Stimulated activated CD8-positive, alpha-beta memory T cell treated with anti-CD3 and anti-CD28 coated beads, Interleukin-15, amount 100 ng/mL, for 1 hour (primary cell): ENCODE results near the gene INAFM2.
A peak's percentile ranks its signal among the peaks of the same experiment; 100 is the strongest.

Source experiments
- DNase-seq: peaks from one replicate; pipeline ENCODE4 v3.0.0-alpha.2; 2020; ENCODE audit warnings: low read depth

The INAFM2 gene

GRCh38 chr15:40306908-40307307 is 16.6 kb upstream of the INAFM2 start:
- DNase-seq = no peak

- peak; percentile 41 for DNase-seq
These were observed 15.9 kb upstream of the INAFM2 start, which contains the start of gene PLCB2 for GRCh38 chr15:40307421-40308211. Gene PLCB2 (minus strand): TSS chr15:40307935. CDS start chr15:40307672, 263 bp downstream.

GRCh38 chr15:40309344-40309862 is 14.1 kb upstream of the INAFM2 start:
- no peak for DNase-seq

GRCh38 chr15:40310001-40310959 is 13.2 kb upstream of the INAFM2 start:
- no peak for DNase-seq

GRCh38 chr15:40310993-40311392 is 12.5 kb upstream of the INAFM2 start:
- DNase-seq = no peak

- no peak for DNase-seq
These were observed 10.9 kb upstream of the INAFM2 start for GRCh38 chr15:40312370-40313158.

GRCh38 chr15:40313531-40314398 is 9.7 kb upstream of the INAFM2 start:
- no peak for DNase-seq

GRCh38 chr15:40314723-40315276 is 8.7 kb upstream of the INAFM2 start:
- no peak for DNase-seq

- DNase-seq = no peak
These were observed 6.6 kb upstream of the INAFM2 start for GRCh38 chr15:40316931-40317330.

GRCh38 chr15:40317580-40317979 is 5.9 kb upstream of the INAFM2 start:
- no peak for DNase-seq

GRCh38 chr15:40320409-40320808 is 3.1 kb upstream of the INAFM2 start:
- no peak for DNase-seq

- DNase-seq = no peak
These were observed 2.5 kb upstream of the INAFM2 start for GRCh38 chr15:40320931-40321371.

- DNase-seq = no peak
These were observed 807 bp upstream of the INAFM2 start for GRCh38 chr15:40322531-40323238.

GRCh38 chr15:40323953-40324937 is 753 bp downstream of the INAFM2 start:
- DNase-seq = no peak

- no peak for DNase-seq
These were observed 1.7 kb downstream of the INAFM2 start for GRCh38 chr15:40325188-40325587.

GRCh38 chr15:40325700-40326099 is 2.2 kb downstream of the INAFM2 start:
- no peak for DNase-seq

- no peak for DNase-seq
These were observed 4.0 kb downstream of the INAFM2 start for GRCh38 chr15:40327457-40327856.

GRCh38 chr15:40328176-40328575 is 4.7 kb downstream of the INAFM2 start:
- no peak for DNase-seq

- DNase-seq = no peak
These were observed 5.3 kb downstream of the INAFM2 start for GRCh38 chr15:40328751-40329150.
